Hepatocyte (in vitro differentiated cells): ENCODE measurements around the gene GCH1. TPM values are rescaled to one million over a fixed set of nuclear protein-coding genes. Genes with fewer than 3 reads are reported as not detected.

ENCODE experiments used
- DNase-seq: peaks from one replicate; pipeline ENCODE4 v3.0.0-alpha.2; 2016; ENCODE audit warnings: low spot score
- H2AFZ ChIP-seq: fragments of 200-600 bp; sonication (generic); 2 replicates; pipeline ENCODE4 v1.6.0; 2016; ENCODE audit warnings: antibody characterized with exemption, mild to moderate bottlenecking
- H3K27ac ChIP-seq: fragments of 200-600 bp; sonication (generic); 2 replicates; pipeline ENCODE4 v1.5.1; 2016; ENCODE audit warnings: mild to moderate bottlenecking
- H3K27me3 ChIP-seq: fragments of 200-600 bp; sonication (generic); 2 replicates; pipeline ENCODE4 v1.6.1; 2016
- H3K36me3 ChIP-seq: fragments of 200-600 bp; sonication (generic); replicated peaks from 2 replicates; pipeline ENCODE4 v1.5.1; 2016; ENCODE audit warnings: low read depth; ENCODE audit not compliant: insufficient read depth
- H3K4me1 ChIP-seq: fragments of 200-600 bp; sonication (generic); 2 replicates; pipeline ENCODE4 v1.5.1; 2016; ENCODE audit warnings: mild to moderate bottlenecking, moderate library complexity; ENCODE audit not compliant: insufficient read depth
- H3K4me2 ChIP-seq: fragments of 200-600 bp; sonication (generic); 2 replicates; pipeline ENCODE4 v1.6.0; 2016
- H3K4me3 ChIP-seq: fragments of 200-600 bp; sonication (generic); 2 replicates; pipeline ENCODE4 v1.5.1; 2016; ENCODE audit warnings: mild to moderate bottlenecking
- H3K79me2 ChIP-seq: fragments of 200-600 bp; sonication (generic); 2 replicates; pipeline ENCODE4 v1.6.0; 2017; ENCODE audit warnings: mild to moderate bottlenecking
- H3K9me2 ChIP-seq: fragments of 200-600 bp; sonication (generic); replicated peaks from 2 replicates; pipeline ENCODE4 v1.6.0; 2017; ENCODE audit warnings: mild to moderate bottlenecking; ENCODE audit not compliant: insufficient read depth
- H3K9me3 ChIP-seq: fragments of 200-600 bp; sonication (generic); 2 replicates; pipeline ENCODE4 v1.5.1; 2016; ENCODE audit warnings: low read depth, mild to moderate bottlenecking
- H4K20me1 ChIP-seq: fragments of 200-600 bp; sonication (generic); 2 replicates; pipeline ENCODE4 v1.6.0; 2016; ENCODE audit warnings: mild to moderate bottlenecking; ENCODE audit not compliant: insufficient read depth, poor library complexity, severe bottlenecking
- CTCF ChIP-seq: fragments of 200-600 bp; sonication (generic); IDR thresholded peaks from 2 replicates; pipeline ENCODE4 v1.5.1; 2016; ENCODE audit warnings: antibody characterized with exemption, mild to moderate bottlenecking; ENCODE audit not compliant: poor library complexity
- EZH2 ChIP-seq: fragments of 200-600 bp; sonication (generic); IDR thresholded peaks from 2 replicates; pipeline ENCODE4 v1.6.1; 2016; ENCODE audit warnings: antibody characterized with exemption, mild to moderate bottlenecking, borderline replicate concordance
- EZH2phosphoT487 ChIP-seq: fragments of 200-600 bp; sonication (generic); IDR thresholded peaks from one replicate; pipeline ENCODE4 v1.6.1; 2018; ENCODE audit warnings: antibody characterized with exemption, mild to moderate bottlenecking, low read depth, moderate library complexity; ENCODE audit not compliant: unreplicated experiment, severe bottlenecking
- WGBS: methylation state at CpG from one replicate; pipeline ENCODE4 v1.1.6; 2016; ENCODE audit warnings: low lambda C conversion rate; ENCODE audit errors: missing lambda C conversion rate; 5-methylcytosine and 5-hydroxymethylcytosine counted together
- polyA plus RNA-seq: library from polyadenylated mRNA; unstranded; fragments of >200 nt; fragmentation: Nextera tagmentation; extraction: Ambion mirVana; gene quantifications from 2 replicates; pipeline ENCODE4 v1.2.1, GENCODE V29; 2016
- total RNA-seq: library from RNA; depleted of rRNA; stranded (reverse); fragments of >200 nt; gene quantifications from 2 replicates; pipeline ENCODE4 v1.2.3, GENCODE V29; 2014

Gene GCH1
- total and polyA plus RNA-seq, 2 experiments from 2014 or later: 19.3 to 29.9 TPM

DNA sequence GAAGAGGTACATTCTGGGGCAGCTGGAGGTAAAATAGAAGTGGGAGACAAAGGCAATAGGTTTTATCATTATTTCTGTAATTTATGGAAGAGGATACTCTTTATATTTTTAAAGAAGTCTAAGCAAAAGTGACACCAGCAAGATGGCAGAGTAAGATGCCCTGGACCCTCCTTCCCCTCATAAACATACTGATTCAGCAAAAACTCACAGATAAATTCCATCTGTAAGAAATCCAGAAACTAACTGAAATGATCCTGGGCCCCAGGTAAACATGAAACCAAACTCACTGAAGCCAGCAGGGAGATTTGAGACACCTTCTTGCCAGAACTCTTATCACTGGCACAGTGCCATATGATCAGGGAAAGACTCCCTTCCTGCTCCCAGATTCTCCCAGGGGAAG is 79.9 kb downstream of the GCH1 start:
- Histone ChIP-seq H3K9me2 (no peaks in the 10 kb centered on the region), H3K9me3 (no peaks in the 10 kb centered on the region), H3K27me3 (no peaks in the 10 kb centered on the region), H3K4me3 (no peak overlapping the region), H2AFZ (no peak overlapping the region), H3K4me1 (peaks cover 6% of the 10 kb centered on the region), H3K4me2 (no peak overlapping the region), H3K79me2 (no peaks in the 10 kb centered on the region), H3K36me3 (no peaks in the 10 kb centered on the region), H3K27ac (no peak overlapping the region), H4K20me1 (no peaks in the 10 kb centered on the region)
- no peak for DNase-seq
- no peak for TF ChIP-seq EZH2phosphoT487
- TF ChIP-seq EZH2: no peak
- no peak for TF ChIP-seq CTCF

DNA sequence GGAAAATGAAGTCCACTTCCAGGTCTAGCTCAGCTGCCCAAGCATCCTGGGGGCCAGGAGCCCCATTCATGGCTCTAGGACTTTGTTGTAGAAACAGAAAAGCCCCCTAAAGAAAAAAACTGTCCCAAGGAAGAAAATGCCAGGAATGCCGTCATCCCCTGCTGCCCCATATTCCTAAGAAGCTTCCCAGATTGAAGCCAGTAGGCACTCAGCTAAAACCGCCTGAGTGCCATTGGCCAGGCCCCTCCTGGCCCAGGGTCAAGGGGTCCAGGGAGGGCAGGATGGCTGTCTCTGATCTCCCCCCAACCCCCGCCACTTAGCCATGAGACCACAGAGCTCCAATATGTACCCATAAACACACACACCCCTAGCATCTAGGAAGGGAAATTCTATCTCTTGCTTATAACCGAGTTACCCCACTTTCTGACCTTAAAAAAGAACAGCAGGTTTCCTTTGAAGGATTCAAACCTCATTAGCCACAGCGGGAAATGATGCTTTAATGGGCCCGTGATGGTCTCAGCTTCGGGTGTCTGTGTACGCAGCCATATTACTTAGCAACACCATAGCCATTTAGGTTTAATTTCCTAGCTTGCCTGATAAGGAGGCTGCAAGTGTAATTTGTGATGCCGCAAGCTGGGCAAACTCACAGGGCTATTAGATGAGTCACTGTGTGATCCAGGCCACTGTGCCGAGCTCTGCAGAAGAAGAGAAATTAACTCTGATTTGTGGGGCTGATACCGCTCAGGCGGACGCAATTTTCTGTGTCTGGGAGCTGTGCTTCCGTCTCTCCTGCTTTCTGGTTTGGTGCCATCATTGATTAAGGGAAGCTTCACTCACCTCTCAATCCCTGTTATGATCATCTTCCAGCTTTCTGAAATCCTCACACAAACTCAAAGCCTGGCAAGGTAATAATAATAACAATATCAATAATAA is 84.2 kb downstream of the GCH1 start:
- peaks cover 6% of the 10 kb centered on the region for H3K4me1 ChIP-seq
- H3K79me2 ChIP-seq: no peaks in the 10 kb centered on the region
- H3K4me3 ChIP-seq: no peak overlapping the region
- no peaks in the 10 kb centered on the region for H3K27me3 ChIP-seq
- TF ChIP-seq CTCF (no peak), EZH2 (no peak), EZH2phosphoT487 (no peak)
- H3K27ac ChIP-seq: peak overlapping the region; percentile 60
- no peaks in the 10 kb centered on the region for H3K36me3 ChIP-seq
- H3K9me2 ChIP-seq: no peaks in the 10 kb centered on the region
- no peaks in the 10 kb centered on the region for H4K20me1 ChIP-seq
- H3K9me3 ChIP-seq: no peaks in the 10 kb centered on the region
- peak; percentile 81 for DNase-seq
- peak overlapping the region; percentile 54 for H2AFZ ChIP-seq
- H3K4me2 ChIP-seq: peak overlapping the region; percentile 57
- WGBS: 30% methylated on average over 14 of the region's 14 CpGs

- no peak overlapping the region for H3K4me3 ChIP-seq
- H4K20me1 ChIP-seq: no peaks in the 10 kb centered on the region
- DNase-seq: no peak
- H3K4me2 ChIP-seq: no peak overlapping the region
- H2AFZ ChIP-seq: no peak overlapping the region
- no peaks in the 10 kb centered on the region for H3K9me2 ChIP-seq
- H3K4me1 ChIP-seq: peaks cover 6% of the 10 kb centered on the region
- H3K9me3 ChIP-seq: no peaks in the 10 kb centered on the region
- H3K27ac ChIP-seq: no peak overlapping the region
- H3K36me3 ChIP-seq: no peaks in the 10 kb centered on the region
- no peaks in the 10 kb centered on the region for H3K79me2 ChIP-seq
- WGBS: 95% methylated on average over 5 of the region's 5 CpGs
- TF ChIP-seq EZH2 (no peak), EZH2phosphoT487 (no peak), CTCF (no peak)
- H3K27me3 ChIP-seq: no peaks in the 10 kb centered on the region
Measured at GRCh38 chr14:54817506-54817905, 85.1 kb downstream of the GCH1 start.
